Measurements from ENCODE around the gene INPP5J. TPM values are rescaled to one million over a fixed set of nuclear protein-coding genes. Genes with fewer than 3 reads are reported as not detected.

Gene INPP5J
- total RNA-seq, 2 experiments from 2014 or later = not detected

Other genes with a start within 250 kb of the INPP5J start
- 10 to 100 TPM; 39.7 to 40.2 TPM for gene MORC2, start 154.2 kb upstream of the INPP5J start, total RNA-seq
- 10 to 100 TPM; 71.2 to 72.5 TPM for gene TUG1, start 153.7 kb upstream of the INPP5J start, total RNA-seq
- gene SMTN, start 41.6 kb upstream of the INPP5J start, total RNA-seq = 10 to 100 TPM; 36.4 to 41.4 TPM
- 1 to 10 TPM; 2.3 to 2.4 TPM for gene SELENOM, start 15.4 kb upstream of the INPP5J start, total RNA-seq
- not detected for gene PLA2G3, start 17.5 kb downstream of the INPP5J start, total RNA-seq
- gene RNF185, start 37.2 kb downstream of the INPP5J start, total RNA-seq = 10 to 100 TPM; 21.4 to 21.7 TPM
- gene LIMK2, start 89.3 kb downstream of the INPP5J start, total RNA-seq = 10 to 100 TPM; 44.0 to 46.4 TPM
- gene PIK3IP1, start 169.5 kb downstream of the INPP5J start, total RNA-seq = 10 to 100 TPM; 56.4 to 57.8 TPM
- gene PATZ1, start 223.4 kb downstream of the INPP5J start, total RNA-seq = 10 to 100 TPM; 18.6 to 19.5 TPM